HepG2 (cell line): Measurements from ENCODE around the gene CAMK1D.

Source experiments
- FOXM1 ChIP-seq: sonication (generic); formaldehyde crosslinking; IDR thresholded peaks from 2 replicates; pipeline ENCODE4 v1.5.0; 2020; ENCODE audit warnings: missing genetic modification reagents
- MAFK ChIP-seq, 2 experiments: IDR thresholded peaks in 1 of 2; conservative IDR thresholded peaks in 1 of 2; 2 replicates each; pipeline ENCODE4 v1.6.1; 2011; ENCODE audit warnings: improper control_type of control experiment in 2 of 2, low read length in 2 of 2
- MEF2D ChIP-seq: sonication (generic); formaldehyde crosslinking; IDR thresholded peaks from 2 replicates; pipeline ENCODE4 v1.5.1; 2020; ENCODE audit warnings: mild to moderate bottlenecking, missing genetic modification reagents
- SMARCC2 ChIP-seq: fragments of 450-650 bp; IDR thresholded peaks from 2 replicates; pipeline ENCODE4 v1.6.1; 2017; ENCODE audit warnings: antibody characterized with exemption, mild to moderate bottlenecking
- SP1 ChIP-seq, 2 experiments: fragments of 450-650 bp in 1 of 2; sonication (generic) in 1 of 2; formaldehyde crosslinking in 1 of 2; IDR thresholded peaks; 2 replicates each; pipeline versions ENCODE4 v1.4.0 to v1.6.1; 2016 to 2020; ENCODE audit warnings: missing genetic modification reagents in 1 of 2
- ZFP41 ChIP-seq: sonication (generic); formaldehyde crosslinking; IDR thresholded peaks from 2 replicates; pipeline ENCODE4 v1.4.0; 2020; ENCODE audit warnings: mild to moderate bottlenecking, missing genetic modification reagents, borderline replicate concordance
- ZKSCAN1 ChIP-seq: fragments of 150-350 bp; IDR thresholded peaks from 2 replicates; pipeline ENCODE4 v1.6.1; 2014; ENCODE audit warnings: low read length
- ZNF232 ChIP-seq: sonication (generic); formaldehyde crosslinking; IDR thresholded peaks from 2 replicates; pipeline ENCODE4 v1.4.0; 2020; ENCODE audit warnings: missing genetic modification reagents, borderline replicate concordance
- ZZZ3 ChIP-seq: sonication (generic); formaldehyde crosslinking; IDR thresholded peaks from 2 replicates; pipeline ENCODE4 v1.4.0; 2020; ENCODE audit warnings: missing genetic modification reagents, mild to moderate bottlenecking, borderline replicate concordance
- TF ChIP-seq, protein P1 (sequence below): sonication (generic); formaldehyde crosslinking; IDR thresholded peaks from 2 replicates; pipeline ENCODE4 v1.4.0; 2020; ENCODE audit warnings: missing genetic modification reagents
- TF ChIP-seq, protein P2 (sequence below): sonication (generic); formaldehyde crosslinking; IDR thresholded peaks from 2 replicates; pipeline ENCODE4 v1.9.0; 2022; ENCODE audit warnings: low read depth, missing genetic modification reagents
- TF ChIP-seq, protein P3 (sequence below): fragments of 450-650 bp; IDR thresholded peaks from 2 replicates; pipeline ENCODE4 v1.6.1; 2016
- TF ChIP-seq, protein P4 (sequence below): sonication (generic); formaldehyde crosslinking; IDR thresholded peaks from 2 replicates; pipeline ENCODE4 v1.5.0; 2020; ENCODE audit warnings: mild to moderate bottlenecking, missing genetic modification reagents, moderate library complexity
- TF ChIP-seq, protein P5 (sequence below): sonication (generic); formaldehyde crosslinking; IDR thresholded peaks from 2 replicates; pipeline ENCODE4 v1.4.0; 2020; ENCODE audit warnings: mild to moderate bottlenecking, missing genetic modification reagents

DNA sequence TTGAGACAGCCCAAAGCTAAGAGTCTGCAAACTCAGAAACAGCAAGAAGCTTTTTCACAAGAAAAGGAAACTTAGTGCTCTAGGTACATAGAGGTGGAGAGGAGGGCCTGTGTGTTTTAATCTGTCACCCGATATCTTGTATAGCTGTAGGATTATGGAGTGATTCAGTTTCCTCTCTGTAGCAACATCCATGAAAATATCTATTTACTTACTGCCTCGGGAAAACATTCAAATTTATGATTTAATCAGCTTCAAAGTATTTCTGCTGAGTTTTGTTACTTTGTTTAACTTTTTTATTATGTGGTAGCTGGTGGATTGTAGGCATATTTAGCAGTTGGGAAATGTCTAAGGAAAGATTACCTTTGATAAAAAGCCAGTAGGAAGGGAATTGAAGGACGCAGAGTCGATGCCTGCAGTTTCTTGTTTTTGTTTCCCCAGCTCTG is 360.2 kb downstream of the CAMK1D start:
- TF ChIP-seq ZFP41 (CRISPR knock-in tag) (no peak), ZZZ3 (CRISPR knock-in tag) (no peak), ZKSCAN1 (no peak), FOXM1 (CRISPR knock-in tag) (no peak), SP1 (IDR thresholded peaks at IDR 0.05) (no peak), SP1 (CRISPR knock-in tag; IDR thresholded peaks at IDR 0.05) (no peak), ZNF232 (no peak), SMARCC2 (no peak), MEF2D (CRISPR knock-in tag) (no peak), MAFK (conservative IDR thresholded peaks at IDR 0.05 in 1 of 2, IDR thresholded peaks at IDR 0.05 in 1 of 2; ENCODE audit: low read length in 2 of 2) (no peak)
- TF ChIP-seq, protein P1, sequence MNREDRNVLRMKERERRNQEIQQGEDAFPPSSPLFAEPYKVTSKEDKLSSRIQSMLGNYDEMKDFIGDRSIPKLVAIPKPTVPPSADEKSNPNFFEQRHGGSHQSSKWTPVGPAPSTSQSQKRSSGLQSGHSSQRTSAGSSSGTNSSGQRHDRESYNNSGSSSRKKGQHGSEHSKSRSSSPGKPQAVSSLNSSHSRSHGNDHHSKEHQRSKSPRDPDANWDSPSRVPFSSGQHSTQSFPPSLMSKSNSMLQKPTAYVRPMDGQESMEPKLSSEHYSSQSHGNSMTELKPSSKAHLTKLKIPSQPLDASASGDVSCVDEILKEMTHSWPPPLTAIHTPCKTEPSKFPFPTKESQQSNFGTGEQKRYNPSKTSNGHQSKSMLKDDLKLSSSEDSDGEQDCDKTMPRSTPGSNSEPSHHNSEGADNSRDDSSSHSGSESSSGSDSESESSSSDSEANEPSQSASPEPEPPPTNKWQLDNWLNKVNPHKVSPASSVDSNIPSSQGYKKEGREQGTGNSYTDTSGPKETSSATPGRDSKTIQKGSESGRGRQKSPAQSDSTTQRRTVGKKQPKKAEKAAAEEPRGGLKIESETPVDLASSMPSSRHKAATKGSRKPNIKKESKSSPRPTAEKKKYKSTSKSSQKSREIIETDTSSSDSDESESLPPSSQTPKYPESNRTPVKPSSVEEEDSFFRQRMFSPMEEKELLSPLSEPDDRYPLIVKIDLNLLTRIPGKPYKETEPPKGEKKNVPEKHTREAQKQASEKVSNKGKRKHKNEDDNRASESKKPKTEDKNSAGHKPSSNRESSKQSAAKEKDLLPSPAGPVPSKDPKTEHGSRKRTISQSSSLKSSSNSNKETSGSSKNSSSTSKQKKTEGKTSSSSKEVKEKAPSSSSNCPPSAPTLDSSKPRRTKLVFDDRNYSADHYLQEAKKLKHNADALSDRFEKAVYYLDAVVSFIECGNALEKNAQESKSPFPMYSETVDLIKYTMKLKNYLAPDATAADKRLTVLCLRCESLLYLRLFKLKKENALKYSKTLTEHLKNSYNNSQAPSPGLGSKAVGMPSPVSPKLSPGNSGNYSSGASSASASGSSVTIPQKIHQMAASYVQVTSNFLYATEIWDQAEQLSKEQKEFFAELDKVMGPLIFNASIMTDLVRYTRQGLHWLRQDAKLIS (CRISPR knock-in tag), result no peak
- TF ChIP-seq, protein P2, sequence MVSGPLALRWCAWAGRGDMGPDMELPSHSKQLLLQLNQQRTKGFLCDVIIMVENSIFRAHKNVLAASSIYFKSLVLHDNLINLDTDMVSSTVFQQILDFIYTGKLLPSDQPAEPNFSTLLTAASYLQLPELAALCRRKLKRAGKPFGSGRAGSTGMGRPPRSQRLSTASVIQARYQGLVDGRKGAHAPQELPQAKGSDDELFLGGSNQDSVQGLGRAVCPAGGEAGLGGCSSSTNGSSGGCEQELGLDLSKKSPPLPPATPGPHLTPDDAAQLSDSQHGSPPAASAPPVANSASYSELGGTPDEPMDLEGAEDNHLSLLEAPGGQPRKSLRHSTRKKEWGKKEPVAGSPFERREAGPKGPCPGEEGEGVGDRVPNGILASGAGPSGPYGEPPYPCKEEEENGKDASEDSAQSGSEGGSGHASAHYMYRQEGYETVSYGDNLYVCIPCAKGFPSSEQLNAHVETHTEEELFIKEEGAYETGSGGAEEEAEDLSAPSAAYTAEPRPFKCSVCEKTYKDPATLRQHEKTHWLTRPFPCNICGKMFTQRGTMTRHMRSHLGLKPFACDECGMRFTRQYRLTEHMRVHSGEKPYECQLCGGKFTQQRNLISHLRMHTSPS (CRISPR knock-in tag), result no peak
- TF ChIP-seq, protein P3, sequence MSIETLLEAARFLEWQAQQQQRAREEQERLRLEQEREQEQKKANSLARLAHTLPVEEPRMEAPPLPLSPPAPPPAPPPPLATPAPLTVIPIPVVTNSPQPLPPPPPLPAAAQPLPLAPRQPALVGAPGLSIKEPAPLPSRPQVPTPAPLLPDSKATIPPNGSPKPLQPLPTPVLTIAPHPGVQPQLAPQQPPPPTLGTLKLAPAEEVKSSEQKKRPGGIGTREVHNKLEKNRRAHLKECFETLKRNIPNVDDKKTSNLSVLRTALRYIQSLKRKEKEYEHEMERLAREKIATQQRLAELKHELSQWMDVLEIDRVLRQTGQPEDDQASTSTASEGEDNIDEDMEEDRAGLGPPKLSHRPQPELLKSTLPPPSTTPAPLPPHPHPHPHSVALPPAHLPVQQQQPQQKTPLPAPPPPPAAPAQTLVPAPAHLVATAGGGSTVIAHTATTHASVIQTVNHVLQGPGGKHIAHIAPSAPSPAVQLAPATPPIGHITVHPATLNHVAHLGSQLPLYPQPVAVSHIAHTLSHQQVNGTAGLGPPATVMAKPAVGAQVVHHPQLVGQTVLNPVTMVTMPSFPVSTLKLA, result no peak
- TF ChIP-seq, protein P4, sequence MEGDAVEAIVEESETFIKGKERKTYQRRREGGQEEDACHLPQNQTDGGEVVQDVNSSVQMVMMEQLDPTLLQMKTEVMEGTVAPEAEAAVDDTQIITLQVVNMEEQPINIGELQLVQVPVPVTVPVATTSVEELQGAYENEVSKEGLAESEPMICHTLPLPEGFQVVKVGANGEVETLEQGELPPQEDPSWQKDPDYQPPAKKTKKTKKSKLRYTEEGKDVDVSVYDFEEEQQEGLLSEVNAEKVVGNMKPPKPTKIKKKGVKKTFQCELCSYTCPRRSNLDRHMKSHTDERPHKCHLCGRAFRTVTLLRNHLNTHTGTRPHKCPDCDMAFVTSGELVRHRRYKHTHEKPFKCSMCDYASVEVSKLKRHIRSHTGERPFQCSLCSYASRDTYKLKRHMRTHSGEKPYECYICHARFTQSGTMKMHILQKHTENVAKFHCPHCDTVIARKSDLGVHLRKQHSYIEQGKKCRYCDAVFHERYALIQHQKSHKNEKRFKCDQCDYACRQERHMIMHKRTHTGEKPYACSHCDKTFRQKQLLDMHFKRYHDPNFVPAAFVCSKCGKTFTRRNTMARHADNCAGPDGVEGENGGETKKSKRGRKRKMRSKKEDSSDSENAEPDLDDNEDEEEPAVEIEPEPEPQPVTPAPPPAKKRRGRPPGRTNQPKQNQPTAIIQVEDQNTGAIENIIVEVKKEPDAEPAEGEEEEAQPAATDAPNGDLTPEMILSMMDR (CRISPR knock-in tag), result no peak
- TF ChIP-seq, protein P5, sequence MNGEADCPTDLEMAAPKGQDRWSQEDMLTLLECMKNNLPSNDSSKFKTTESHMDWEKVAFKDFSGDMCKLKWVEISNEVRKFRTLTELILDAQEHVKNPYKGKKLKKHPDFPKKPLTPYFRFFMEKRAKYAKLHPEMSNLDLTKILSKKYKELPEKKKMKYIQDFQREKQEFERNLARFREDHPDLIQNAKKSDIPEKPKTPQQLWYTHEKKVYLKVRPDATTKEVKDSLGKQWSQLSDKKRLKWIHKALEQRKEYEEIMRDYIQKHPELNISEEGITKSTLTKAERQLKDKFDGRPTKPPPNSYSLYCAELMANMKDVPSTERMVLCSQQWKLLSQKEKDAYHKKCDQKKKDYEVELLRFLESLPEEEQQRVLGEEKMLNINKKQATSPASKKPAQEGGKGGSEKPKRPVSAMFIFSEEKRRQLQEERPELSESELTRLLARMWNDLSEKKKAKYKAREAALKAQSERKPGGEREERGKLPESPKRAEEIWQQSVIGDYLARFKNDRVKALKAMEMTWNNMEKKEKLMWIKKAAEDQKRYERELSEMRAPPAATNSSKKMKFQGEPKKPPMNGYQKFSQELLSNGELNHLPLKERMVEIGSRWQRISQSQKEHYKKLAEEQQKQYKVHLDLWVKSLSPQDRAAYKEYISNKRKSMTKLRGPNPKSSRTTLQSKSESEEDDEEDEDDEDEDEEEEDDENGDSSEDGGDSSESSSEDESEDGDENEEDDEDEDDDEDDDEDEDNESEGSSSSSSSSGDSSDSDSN (CRISPR knock-in tag), result no peak
